Keratinocyte (primary cell): ENCODE data around the gene ATP8A1. TPM values are rescaled to one million over a fixed set of nuclear protein-coding genes. Genes with fewer than 3 reads are reported as not detected.

ENCODE experiments used
- DNase-seq: peaks from one replicate; pipeline ENCODE4 v3.0.0-alpha.2; 2011; ENCODE audit warnings: low read depth, missing footprints, low spot score
- FAIRE-seq: peaks from 2 replicates; lab custom pipeline; 2011; peaks lifted over from hg19 to GRCh38; lab: Jason Lieb, UNC
- H2AFZ ChIP-seq: 2 replicates; pipeline ENCODE4 v1.6.0; 2012; ENCODE audit warnings: low read length, control low read depth, inconsistent platforms; ENCODE audit not compliant: control insufficient read depth
- H3K27ac ChIP-seq: 2 replicates; pipeline ENCODE4 v1.5.1; 2011; ENCODE audit warnings: low read length; ENCODE audit not compliant: control insufficient read depth, insufficient read depth
- H3K27me3 ChIP-seq: 3 replicates; pipeline ENCODE4 v1.6.0; 2011; ENCODE audit warnings: low read length; ENCODE audit not compliant: control insufficient read depth, insufficient read depth; ENCODE audit errors: extremely low read depth
- H3K36me3 ChIP-seq, 2 experiments: 2 replicates in 1 of 2; 3 replicates in 1 of 2; pipeline ENCODE4 v1.5.1; 2011; ENCODE audit warnings: low read length in 2 of 2, mild to moderate bottlenecking in 1 of 2; ENCODE audit not compliant: control insufficient read depth in 2 of 2, insufficient read depth in 2 of 2; ENCODE audit errors: extremely low read depth in 1 of 2
- H3K4me1 ChIP-seq: 3 replicates; pipeline ENCODE4 v1.5.1; 2011; ENCODE audit warnings: low read length; ENCODE audit not compliant: control insufficient read depth, insufficient read depth; ENCODE audit errors: extremely low read depth
- H3K4me2 ChIP-seq: 3 replicates; pipeline ENCODE4 v1.6.0; 2011; ENCODE audit warnings: low read depth, low read length; ENCODE audit not compliant: control insufficient read depth, insufficient read depth; ENCODE audit errors: extremely low read depth
- H3K4me3 ChIP-seq, 3 experiments: fragments of 200-600 bp in 1 of 3; sonication (generic) in 1 of 3; 2 replicates in 2 of 3; 3 replicates in 1 of 3; pipeline ENCODE4 v1.5.1; 2011 to 2016; ENCODE audit warnings: low read length in 3 of 3, mild to moderate bottlenecking in 3 of 3, control low read depth in 2 of 3, inconsistent platforms in 1 of 3, low read depth in 1 of 3, mixed read lengths in 1 of 3, mixed run types in 1 of 3, moderate library complexity in 1 of 3; ENCODE audit not compliant: control insufficient read depth in 2 of 3, insufficient read depth in 2 of 3; ENCODE audit errors: extremely low read depth in 1 of 3
- H3K79me2 ChIP-seq: 2 replicates; pipeline ENCODE4 v1.6.0; 2012; ENCODE audit warnings: low read length; ENCODE audit not compliant: control insufficient read depth, insufficient read depth
- H3K9ac ChIP-seq: 3 replicates; pipeline ENCODE4 v1.6.0; 2011; ENCODE audit warnings: low read length; ENCODE audit not compliant: control insufficient read depth, insufficient read depth; ENCODE audit errors: extremely low read depth
- H3K9me1 ChIP-seq: 3 replicates; pipeline ENCODE4 v1.6.0; 2011; ENCODE audit warnings: low read length; ENCODE audit not compliant: control insufficient read depth, insufficient read depth; ENCODE audit errors: extremely low read depth
- H3K9me3 ChIP-seq: 2 replicates; pipeline ENCODE4 v1.5.1; 2012; ENCODE audit warnings: low read depth, low read length; ENCODE audit not compliant: control insufficient read depth
- H4K20me1 ChIP-seq: 3 replicates; pipeline ENCODE4 v1.6.0; 2011; ENCODE audit warnings: low read length; ENCODE audit not compliant: control insufficient read depth, insufficient read depth; ENCODE audit errors: extremely low read depth
- CTCF ChIP-seq, 3 experiments: IDR thresholded peaks in 1 of 3; conservative IDR thresholded peaks in 1 of 3; optimal IDR thresholded peaks in 1 of 3; 2 replicates in 2 of 3; 3 replicates in 1 of 3; pipeline versions ENCODE3 to v1.5.1; 2011; ENCODE audit warnings: low read length in 3 of 3, mild to moderate bottlenecking in 3 of 3, moderate library complexity in 2 of 3, control low read depth in 1 of 3, inconsistent platforms in 1 of 3; ENCODE audit not compliant: insufficient read depth in 2 of 3; ENCODE audit errors: extremely low read depth in 1 of 3
- EZH2 ChIP-seq: IDR thresholded peaks from one replicate; pipeline ENCODE4 v1.6.1; 2012; ENCODE audit warnings: inconsistent platforms, mild to moderate bottlenecking, low read length, moderate library complexity
- dilution Hi-C: fragments of 300-500 bp; cut with MboI; formaldehyde crosslinking; loops from one replicate; pipeline ENCODE4 v1.7.0; 2020; ENCODE audit warnings: low sequenced_read_pairs; ENCODE audit not compliant: extremely low pct_ligation_motif_present
- polyA plus RNA-seq, 5 experiments: library from polyadenylated mRNA; depleted of rRNA in 3 of 5; stranded (reverse) in 3 of 5; stranded (forward) in 1 of 5; unstranded in 1 of 5; fragments of >200 nt; gene quantifications; 1 replicate in 1 of 5; 2 replicates in 3 of 5; 3 replicates in 1 of 5; pipeline versions ENCODE4 v1.2.1 to v1.2.3, GENCODE V29; 2011 to 2012; ENCODE audit warnings: missing spikeins in 2 of 5, low read depth in 1 of 5, low replicate concordance in 1 of 5

Gene ATP8A1
- polyA plus RNA-seq, 1 donor (not counting 4 experiments of a cell fraction or from before 2014, with no cell fraction given) = 0.20 TPM

- Histone ChIP-seq H3K27me3 (no peaks in the 10 kb centered on the region), H3K4me2 (no peak overlapping the region), H3K79me2 (no peaks in the 10 kb centered on the region), H3K9me1 (no peaks in the 10 kb centered on the region), H3K4me1 (no peaks in the 10 kb centered on the region), H3K9ac (no peak overlapping the region), H3K36me3 (no peaks in the 10 kb centered on the region), H3K27ac (no peak overlapping the region), H3K9me3 (no peaks in the 10 kb centered on the region), H3K4me3 (no peak overlapping the region), H4K20me1 (no peaks in the 10 kb centered on the region), H2AFZ (no peak overlapping the region)
- FAIRE-seq (no peak), DNase-seq (no peak)
- dilution Hi-C loops = no loop called here
- no peak for TF ChIP-seq CTCF (optimal IDR thresholded peaks at IDR 0.05 in 1 of 3, IDR thresholded peaks at IDR 0.05 in 1 of 3, conservative IDR thresholded peaks at IDR 0.05 in 1 of 3; ENCODE audit: extremely low read depth in 1 of 3, insufficient read depth in 2 of 3, low read length in 3 of 3)
- no peak for TF ChIP-seq EZH2
Measured at GRCh38 chr4:42445038-42445437, 211.9 kb downstream of the ATP8A1 start.

- FAIRE-seq (no peak), DNase-seq (no peak)
- no peaks in the 10 kb centered on the region for H3K9me3 ChIP-seq
- H3K36me3 ChIP-seq = no peaks in the 10 kb centered on the region
- dilution Hi-C loops = no loop called here
- no peak overlapping the region for H3K27ac ChIP-seq
- TF ChIP-seq CTCF (optimal IDR thresholded peaks at IDR 0.05 in 1 of 3, IDR thresholded peaks at IDR 0.05 in 1 of 3, conservative IDR thresholded peaks at IDR 0.05 in 1 of 3; ENCODE audit: extremely low read depth in 1 of 3, insufficient read depth in 2 of 3, low read length in 3 of 3) (no peak), EZH2 (no peak)
- H3K9ac ChIP-seq = no peak overlapping the region
- H2AFZ ChIP-seq = no peak overlapping the region
- no peaks in the 10 kb centered on the region for H3K9me1 ChIP-seq
- no peak overlapping the region for H3K4me3 ChIP-seq
- no peaks in the 10 kb centered on the region for H3K4me1 ChIP-seq
- H3K4me2 ChIP-seq = no peak overlapping the region
- H3K27me3 ChIP-seq = no peaks in the 10 kb centered on the region
- no peaks in the 10 kb centered on the region for H4K20me1 ChIP-seq
- no peaks in the 10 kb centered on the region for H3K79me2 ChIP-seq
Measured at GRCh38 chr4:42442601-42443000, 214.3 kb downstream of the ATP8A1 start.
